Measurements from ENCODE around the gene BMP10. TPM values are rescaled to one million over a fixed set of nuclear protein-coding genes. Genes with fewer than 3 reads are reported as not detected.

Gene BMP10
- total RNA-seq, 1 experiment from 2014 or later = not detected

Other genes with a start within 250 kb of the BMP10 start
- gene PROKR1, start 227.8 kb downstream of the BMP10 start, total RNA-seq (2021; ENCODE audit: unreplicated experiment) = not detected
- 0.27 TPM for gene ARHGAP25, start 136.6 kb downstream of the BMP10 start, total RNA-seq (2021; ENCODE audit: unreplicated experiment)
- not detected for gene GKN2, start 81.5 kb upstream of the BMP10 start, total RNA-seq (2021; ENCODE audit: unreplicated experiment)
- not detected for gene GKN1, start 103.2 kb upstream of the BMP10 start, total RNA-seq (2021; ENCODE audit: unreplicated experiment)
- 25.7 TPM for gene ANTXR1, start 141.8 kb upstream of the BMP10 start, total RNA-seq (2021; ENCODE audit: unreplicated experiment)